ENCODE measurements around the gene DLG5. TPM values are rescaled to one million over a fixed set of nuclear protein-coding genes. Genes with fewer than 3 reads are reported as not detected.

Gene DLG5
- polyA plus RNA-seq, 1 of the 3 experiments (the other 2 are of a cell fraction), result 31.3 TPM

GRCh38 chr10:77828377-77828776, 98.2 kb downstream of the DLG5 start:
- Histone ChIP-seq H2AFZ (ENCODE audit: low read depth) (no peak overlapping the region), H3K36me3 (replicated peaks in 1 of 2; ENCODE audit: control insufficient read depth in 1 of 2, insufficient read depth in 2 of 2, low read length in 1 of 2) (peaks cover 42 to 44% of the 10 kb centered on the region in 2 experiments), H3K9me2 (no peaks in the 10 kb centered on the region), H3K4me1 (ENCODE audit: control insufficient read depth in 1 of 2, insufficient read depth in 2 of 2, low read depth in 1 of 2, low read length in 1 of 2) (peaks cover 0 to 6% of the 10 kb centered on the region in 2 experiments; a peak in 1 of 4 replicates), H3K27ac (ENCODE audit: low read depth in 2 of 2, low read length in 1 of 2) (no peak overlapping the region), H3K9me3 (no peaks in the 10 kb centered on the region), H3K4me3 (ENCODE audit: low read depth in 2 of 2, low read length in 1 of 2) (no peak overlapping the region), H3K79me2 (ENCODE audit: insufficient read depth) (no peaks in the 10 kb centered on the region), H4K20me1 (ENCODE audit: insufficient read depth) (no peaks in the 10 kb centered on the region), H3F3A (replicated peaks; ENCODE audit: insufficient read depth) (no peaks in the 10 kb centered on the region), H3K27me3 (ENCODE audit: insufficient read depth) (no peaks in the 10 kb centered on the region), H3K9ac (no peak overlapping the region), H3K4me2 (no peak overlapping the region)
- no peak for DNase-seq
- TF ChIP-seq USF1 (IDR thresholded peaks at IDR 0.05; ENCODE audit: borderline replicate concordance, low read depth), result no peak
- TF ChIP-seq ZBTB33 (IDR thresholded peaks at IDR 0.05; ENCODE audit: borderline replicate concordance, low read depth), result no peak
- no peak for TF ChIP-seq RCOR1 (IDR thresholded peaks at IDR 0.05; ENCODE audit: low read length)
- TF ChIP-seq NFIC (IDR thresholded peaks at IDR 0.05; ENCODE audit: borderline replicate concordance), result no peak
- TF ChIP-seq FOSL2 (IDR thresholded peaks at IDR 0.05; ENCODE audit: borderline replicate concordance, low read depth), result no peak
- ChIA-PET CTCF (interaction anchor here (1.1 kb wide), 1 partner anchor 31 kb away, joined by 3 read pairs; no protein-coding TSS in a partner anchor), POLR2A (no interaction called here)
- whole genome bisulfite sequencing (ENCODE audit: low lambda C conversion rate), result 93% methylated on average over 6 of the region's 6 CpGs

GRCh38 chr10:77827366-77827765, 99.2 kb downstream of the DLG5 start:
- no peak for DNase-seq
- 83% methylated on average over 9 of the region's 9 CpGs for WGBS (ENCODE audit: low lambda C conversion rate)
- no peak for TF ChIP-seq SMC3 (IDR thresholded peaks at IDR 0.05; ENCODE audit: low read depth, low read length)
- TF ChIP-seq GABPA (IDR thresholded peaks at IDR 0.05; ENCODE audit: low read depth), result no peak
- TF ChIP-seq YY1 (IDR thresholded peaks at IDR 0.05; ENCODE audit: low read depth), result no peak
- no peak for TF ChIP-seq PBX3 (IDR thresholded peaks at IDR 0.05)
- no peak for TF ChIP-seq RXRA (IDR thresholded peaks at IDR 0.05; ENCODE audit: borderline replicate concordance, low read depth)
- TF ChIP-seq MXI1 (IDR thresholded peaks at IDR 0.05; ENCODE audit: low read depth, low read length), result no peak
- TF ChIP-seq RFX5 (IDR thresholded peaks at IDR 0.05; ENCODE audit: low read length), result no peak
- TF ChIP-seq IRF3 (IDR thresholded peaks at IDR 0.05; ENCODE audit: low read depth, low read length), result no peak
- TF ChIP-seq FOSL2 (IDR thresholded peaks at IDR 0.05; ENCODE audit: borderline replicate concordance, low read depth), result no peak

More at GRCh38 chr10:77827366-77827765, 99.2 kb downstream of the DLG5 start:
- H3K79me2 ChIP-seq (ENCODE audit: insufficient read depth), result no peaks in the 10 kb centered on the region
- H2AFZ ChIP-seq (ENCODE audit: low read depth), result no peak overlapping the region
- H3K4me3 ChIP-seq (ENCODE audit: low read depth in 2 of 2, low read length in 1 of 2), result no peak overlapping the region
- H3K36me3 ChIP-seq (replicated peaks in 1 of 2; ENCODE audit: control insufficient read depth in 1 of 2, insufficient read depth in 2 of 2, low read length in 1 of 2), result peaks cover 37 to 48% of the 10 kb centered on the region in 2 experiments
- H3F3A ChIP-seq (replicated peaks; ENCODE audit: insufficient read depth), result no peaks in the 10 kb centered on the region
- no peaks in the 10 kb centered on the region for H3K9me2 ChIP-seq
- H3K4me1 ChIP-seq (ENCODE audit: control insufficient read depth in 1 of 2, insufficient read depth in 2 of 2, low read depth in 1 of 2, low read length in 1 of 2), result peaks cover 0 to 1% of the 10 kb centered on the region in 2 experiments; a peak in 1 of 4 replicates
- no peak overlapping the region for H3K27ac ChIP-seq (ENCODE audit: low read depth in 2 of 2, low read length in 1 of 2)
- CTCF ChIA-PET, result no interaction called here
- H4K20me1 ChIP-seq (ENCODE audit: insufficient read depth), result no peaks in the 10 kb centered on the region
- no peaks in the 10 kb centered on the region for H3K27me3 ChIP-seq (ENCODE audit: insufficient read depth)
- H3K4me2 ChIP-seq, result no peak overlapping the region
- H3K9me3 ChIP-seq, result no peaks in the 10 kb centered on the region
- POLR2A ChIA-PET, result no interaction called here
- no peak overlapping the region for H3K9ac ChIP-seq
